ENCODE measurements around the gene SMARCC1.

SMARCC1 gene

GRCh38 chr3:47628426-47628825 is 153.3 kb downstream of the SMARCC1 start:
- DNase-seq = no peak

DNA sequence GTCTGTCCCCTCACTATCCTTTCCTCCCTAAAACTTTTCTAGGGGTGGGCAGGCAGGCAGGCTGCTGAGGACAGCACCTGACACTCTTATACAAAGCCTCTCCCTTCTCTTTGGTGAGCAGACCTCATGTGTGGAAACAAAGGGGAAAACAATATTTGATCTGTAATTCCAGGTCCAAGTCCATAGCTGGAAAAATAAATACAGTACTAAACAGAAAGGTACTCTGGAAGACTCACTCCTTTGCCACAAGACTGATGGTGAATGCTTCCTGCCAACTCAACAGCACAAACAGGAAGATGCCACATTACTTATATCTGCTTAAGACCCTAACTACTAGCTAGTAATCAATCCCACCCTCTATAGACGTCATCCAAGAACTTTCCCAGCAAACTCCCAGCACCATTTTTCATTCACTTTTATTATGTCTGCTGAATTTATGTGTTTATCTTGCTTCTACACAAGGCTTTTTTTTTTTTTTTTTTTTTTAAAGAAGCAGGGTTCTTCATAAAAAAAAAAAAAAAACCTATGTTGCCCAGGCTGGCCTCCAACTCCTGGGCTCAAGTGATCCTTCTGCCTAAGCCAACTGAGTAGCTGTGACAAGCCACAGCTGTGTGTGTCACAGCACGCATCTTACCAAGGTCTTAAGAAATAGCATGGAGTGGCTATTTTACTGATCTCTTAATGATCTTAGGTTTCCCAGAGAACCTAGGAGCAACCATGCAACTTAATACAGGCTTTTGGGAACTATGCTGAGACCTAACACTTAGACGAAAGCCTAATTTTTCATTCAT is 158.8 kb downstream of the SMARCC1 start:
- no peak for DNase-seq

- no peak for DNase-seq
Measured at GRCh38 chr3:47617086-47618010, 164.3 kb downstream of the SMARCC1 start.

DNA sequence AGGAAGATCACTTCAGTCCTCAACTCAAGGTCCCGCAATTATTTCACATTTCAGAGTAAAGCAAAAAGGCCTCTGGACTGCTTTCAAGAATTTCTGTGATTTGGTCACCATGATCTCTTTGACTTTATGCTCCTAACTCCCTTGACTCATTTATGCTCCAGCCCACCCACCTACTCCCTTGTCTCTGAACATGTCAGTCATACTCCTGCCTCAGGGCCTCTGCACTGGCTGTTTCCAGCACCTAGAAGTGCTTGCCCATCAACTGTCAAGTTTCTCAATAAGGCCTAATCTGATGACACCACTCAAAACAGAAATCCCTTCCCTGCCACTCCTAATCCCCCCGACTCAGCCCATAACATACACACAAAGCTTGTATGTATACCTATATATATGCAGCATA is 166.9 kb downstream of the SMARCC1 start:
- DNase-seq = no peak

- no peak for DNase-seq
Measured at GRCh38 chr3:47613722-47614121, 168.0 kb downstream of the SMARCC1 start.

DNA sequence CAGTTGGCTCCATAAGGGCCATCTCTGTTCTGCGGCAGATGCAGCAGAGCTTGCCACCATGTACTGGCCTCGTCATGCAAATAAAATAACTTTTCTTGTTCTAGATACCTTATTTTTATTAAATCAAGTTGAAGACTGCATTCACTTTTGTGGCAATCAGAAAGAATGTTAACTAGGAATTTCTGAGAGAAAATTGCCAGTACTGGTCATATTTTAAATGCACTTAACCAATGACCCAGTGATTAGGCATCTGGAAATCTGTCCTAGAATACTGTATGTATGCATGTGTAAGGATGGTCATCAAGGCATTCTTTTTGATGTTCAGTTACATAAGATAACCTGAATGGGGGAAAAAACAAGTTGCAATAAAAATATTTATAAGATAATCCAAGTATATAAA is 168.8 kb downstream of the SMARCC1 start:
- DNase-seq = no peak

- no peak for DNase-seq
Measured at GRCh38 chr3:47612178-47612577, 169.5 kb downstream of the SMARCC1 start.

DNA sequence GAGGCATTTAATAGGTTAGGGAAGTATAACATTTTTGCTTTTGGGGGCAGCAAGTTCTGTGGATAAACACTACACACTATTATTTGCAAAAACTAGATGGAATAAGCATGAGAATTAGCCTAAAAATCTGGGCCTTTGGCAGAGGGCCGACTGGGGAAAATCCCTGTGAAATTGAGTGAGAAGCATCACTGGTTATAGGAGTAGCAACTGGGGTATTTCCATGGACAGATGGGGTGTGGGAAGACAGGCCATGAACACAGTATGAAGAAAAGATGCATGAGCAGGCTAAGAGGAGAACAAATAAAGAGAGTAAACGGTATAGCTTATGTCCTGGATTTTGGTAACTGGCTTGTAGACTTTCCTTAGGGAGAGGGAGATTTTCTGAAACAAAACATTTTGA is 170.1 kb downstream of the SMARCC1 start:
- DNase-seq = no peak

GRCh38 chr3:47610583-47610982 is 171.1 kb downstream of the SMARCC1 start:
- no peak for DNase-seq

DNA sequence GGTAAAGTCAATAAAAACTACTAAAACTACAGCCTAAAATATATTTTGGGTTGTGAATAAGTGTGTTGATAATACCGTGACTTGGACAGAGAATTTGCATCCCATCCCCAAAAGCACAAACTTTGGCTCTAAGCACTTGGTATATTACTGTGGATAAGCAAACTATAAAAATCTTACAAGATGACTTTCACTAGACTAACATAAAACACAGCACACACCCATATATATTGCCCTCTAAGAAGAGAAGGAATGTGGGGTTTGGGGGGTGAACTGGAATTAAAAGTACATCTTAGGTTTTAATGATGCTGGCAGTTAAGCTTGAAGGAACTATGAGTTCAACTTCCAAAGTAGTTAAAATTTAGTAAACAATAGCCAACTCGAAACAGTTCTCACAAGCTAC is 174.4 kb downstream of the SMARCC1 start:
- DNase-seq = no peak

- no peak for DNase-seq
Measured at GRCh38 chr3:47606165-47606564, 175.5 kb downstream of the SMARCC1 start.

DNA sequence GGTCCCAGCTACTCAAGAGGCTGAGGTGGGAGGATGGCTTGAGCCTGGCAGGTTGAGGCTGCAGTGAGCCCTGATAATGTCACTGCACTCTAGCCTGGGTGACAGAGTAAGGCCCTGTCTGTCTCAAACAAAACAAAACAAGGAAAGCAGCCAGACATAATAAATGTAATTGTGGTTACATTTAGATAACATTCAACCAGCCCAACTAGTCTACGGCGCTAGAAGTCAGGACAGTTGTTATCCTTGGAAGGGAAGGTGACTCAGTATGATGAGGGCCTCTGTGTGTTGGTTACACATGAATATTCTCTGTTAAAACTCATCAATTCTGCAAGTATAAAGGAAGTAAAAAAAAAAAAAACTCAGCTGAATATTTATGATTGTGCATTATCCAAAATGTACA is 176.0 kb downstream of the SMARCC1 start:
- no peak for DNase-seq

- no peak for DNase-seq
Measured at GRCh38 chr3:47604145-47604544, 177.5 kb downstream of the SMARCC1 start.

DNA sequence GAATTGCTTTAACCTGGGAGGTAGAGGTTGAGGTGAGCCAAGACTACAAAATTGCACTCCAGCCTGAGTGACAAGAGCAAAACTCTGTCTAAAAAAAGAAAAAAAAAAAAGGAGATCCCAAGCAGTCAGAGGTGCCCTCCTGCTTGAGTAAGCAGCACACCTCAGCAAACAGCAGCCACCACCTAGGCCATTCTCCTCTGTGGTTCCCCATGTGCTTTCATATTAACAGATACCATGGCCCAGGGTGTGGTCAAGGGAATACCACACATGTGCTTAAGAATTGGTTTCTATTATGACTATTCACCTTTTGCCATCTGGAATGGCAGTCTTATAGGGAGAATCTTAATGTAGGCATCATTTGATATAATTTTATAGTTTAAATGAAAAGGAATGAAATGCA is 178.4 kb downstream of the SMARCC1 start:
- DNase-seq = no peak

DNA sequence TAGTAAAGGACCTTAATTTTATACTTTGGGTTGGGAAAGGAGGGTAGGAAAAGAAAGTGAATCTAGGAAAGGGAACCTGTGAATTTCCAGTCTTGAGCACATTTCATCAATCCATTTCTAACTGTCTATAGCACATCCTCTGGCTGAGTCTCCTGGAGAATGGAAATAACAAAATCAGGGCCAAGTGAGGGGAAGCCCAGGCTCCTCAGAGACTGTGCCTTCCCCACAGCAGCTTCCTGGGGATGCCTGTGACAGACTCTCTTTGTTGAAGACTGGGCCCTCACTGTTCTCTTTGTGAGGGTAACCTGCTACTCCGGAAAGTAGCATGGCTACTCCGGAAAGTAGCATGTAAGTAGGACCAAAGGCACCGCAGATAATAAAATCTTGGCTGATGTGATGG is 180.4 kb downstream of the SMARCC1 start:
- no peak for DNase-seq

DNA sequence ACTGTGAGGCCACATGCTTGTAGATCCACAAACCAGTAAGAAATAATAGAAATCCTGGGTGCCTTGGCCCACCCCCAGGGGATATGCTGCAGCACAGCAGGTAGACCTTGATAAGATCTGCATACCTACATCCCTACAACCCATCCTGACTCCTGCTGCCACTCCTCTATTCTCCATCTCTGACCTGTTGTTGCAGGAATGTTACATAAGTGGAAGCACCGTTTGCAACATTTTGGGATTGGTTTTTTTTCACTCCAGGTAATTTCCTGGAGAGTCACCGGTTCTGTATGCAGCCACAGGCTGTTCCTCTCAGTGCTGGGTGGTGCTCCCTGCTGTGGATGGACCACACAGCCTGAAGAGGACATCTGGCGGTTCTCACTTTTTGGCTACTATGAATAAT is 186.9 kb downstream of the SMARCC1 start:
- DNase-seq = no peak

GRCh38 chr3:47592066-47592795 is 189.5 kb downstream of the SMARCC1 start:
- no peak for DNase-seq

DNA sequence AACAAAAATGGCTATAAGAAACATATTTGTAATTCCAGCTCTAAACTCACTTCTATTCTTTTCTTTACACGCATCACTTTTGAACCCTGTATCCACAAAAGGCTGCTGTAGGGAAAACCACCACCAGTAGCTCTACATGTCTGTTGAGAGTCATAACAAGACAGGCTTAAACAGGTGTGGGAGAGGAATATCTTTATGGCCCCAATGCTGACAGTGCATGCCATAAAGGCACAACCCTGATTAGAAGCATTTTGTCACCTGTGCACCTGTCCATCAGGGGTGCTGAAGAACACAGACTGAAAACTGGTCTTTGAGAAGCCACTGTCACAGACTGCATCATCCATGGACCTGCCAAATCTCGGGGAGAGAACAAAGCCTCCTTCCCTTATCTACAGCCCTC is 191.5 kb downstream of the SMARCC1 start:
- no peak for DNase-seq

GRCh38 chr3:47588587-47588986 is 193.1 kb downstream of the SMARCC1 start:
- DNase-seq = no peak

DNA sequence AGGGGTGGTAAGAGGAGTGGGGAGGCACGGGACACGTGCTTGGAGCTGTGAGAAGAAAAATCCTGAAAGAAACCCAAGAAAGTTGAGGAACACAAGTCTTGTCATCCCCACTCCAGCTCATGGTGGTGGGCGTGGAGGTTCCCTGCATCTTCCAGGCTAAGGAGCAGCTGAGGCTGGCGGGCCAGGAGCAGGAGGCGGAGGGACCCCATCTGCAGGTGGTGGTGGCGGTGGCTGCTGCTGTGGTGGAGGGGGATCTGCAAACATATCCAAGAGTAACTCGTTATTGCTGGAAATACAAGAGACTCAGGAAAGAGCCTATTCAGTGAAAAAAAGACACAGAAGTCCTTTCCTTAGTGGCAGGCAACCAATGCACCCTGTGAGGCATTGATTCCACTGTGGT is 193.6 kb downstream of the SMARCC1 start:
- no peak for DNase-seq

DNA sequence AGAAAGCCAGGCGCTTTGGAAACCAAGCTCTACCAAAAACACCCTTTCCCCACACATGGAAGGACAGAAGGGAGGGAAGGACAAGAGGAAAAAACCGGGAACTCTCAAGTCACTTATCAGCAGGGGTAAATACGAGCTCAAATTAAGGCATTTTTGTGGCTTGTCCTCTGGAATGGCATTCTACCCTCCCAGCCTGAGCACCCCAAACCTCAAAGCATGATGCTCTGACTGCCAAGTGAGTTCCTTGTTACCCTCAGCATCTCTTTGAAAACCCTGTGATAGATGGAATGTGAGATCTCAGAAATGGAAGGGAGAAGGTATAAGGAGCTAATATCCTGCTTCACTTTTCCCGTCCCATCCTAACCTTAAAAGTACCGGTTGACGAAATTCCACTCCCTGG is 194.9 kb downstream of the SMARCC1 start:
- DNase-seq = no peak

- DNase-seq = no peak
Measured at GRCh38 chr3:47583320-47584075, 198.2 kb downstream of the SMARCC1 start.

- DNase-seq = no peak
Measured at GRCh38 chr3:47581835-47582234, 199.9 kb downstream of the SMARCC1 start.

Measured in SHP77 (cell line).